ENCODE results near the gene WFDC11. TPM values are rescaled to one million over a fixed set of nuclear protein-coding genes. Genes with fewer than 3 reads are reported as not detected.
"Not testable (repeated sequence)": the region's sequence is repeated elsewhere in the genome, so short reads cannot be mapped to it uniquely, and the experiment has no call there.

WFDC11 gene
- total and polyA plus RNA-seq, 8 donors: not detected

- FAIRE-seq: no peak
Measured at GRCh38 chr20:45695496-45695895, 25.5 kb upstream of the WFDC11 start.

GRCh38 chr20:45693346-45693745, 23.3 kb upstream of the WFDC11 start:
- ATAC-seq; H3K9me3 ChIP-seq; H3K4me1 ChIP-seq; H3K27me3 ChIP-seq; FAIRE-seq; intact Hi-C loops (cut with DNase I); H3K36me3 ChIP-seq; DNase-seq; H3K4me3 ChIP-seq; H3K27ac ChIP-seq: not testable (repeated sequence)
- 63 to 73% methylated on average over 12 of the region's 12 CpGs for WGBS, 2 donors

More at GRCh38 chr20:45695496-45695895, 25.5 kb upstream of the WFDC11 start:
- no peak for TF ChIP-seq CTCF (IDR thresholded peaks at IDR 0.05)
- ATAC-seq: no peak
- no peak overlapping the region for H3K27ac ChIP-seq
- H3K4me3 ChIP-seq: no peak overlapping the region
- H3K4me1 ChIP-seq: no peaks in the 10 kb centered on the region
- no peaks in the 10 kb centered on the region for H3K36me3 ChIP-seq
- no peaks in the 10 kb centered on the region for H3K9me3 ChIP-seq
- intact Hi-C loops (cut with DNase I): no loop called here
- H3K27me3 ChIP-seq: no peaks in the 10 kb centered on the region
- no peak for DNase-seq
- WGBS, 2 donors: 74 to 86% methylated on average over 2 of the region's 2 CpGs

GRCh38 chr20:45685896-45686295, 15.9 kb upstream of the WFDC11 start:
- Histone ChIP-seq H3K4me3 (no peak overlapping the region), H3K27ac (no peak overlapping the region), H3K9me3 (no peaks in the 10 kb centered on the region), H3K27me3 (no peaks in the 10 kb centered on the region), H3K4me1 (no peaks in the 10 kb centered on the region), H3K36me3 (no peaks in the 10 kb centered on the region)
- 56 to 75% methylated on average over 3 of the region's 3 CpGs for WGBS, 2 donors
- FAIRE-seq (no peak), ATAC-seq (peak in 1 of 4 donors; percentile 35), DNase-seq (no peak)
- intact Hi-C loops (cut with DNase I): no loop called here
- TF ChIP-seq CTCF (IDR thresholded peaks at IDR 0.05): no peak

- H3K36me3 ChIP-seq: no peaks in the 10 kb centered on the region
- no peak for FAIRE-seq
- no peak for DNase-seq
- no peaks in the 10 kb centered on the region for H3K27me3 ChIP-seq
- intact Hi-C loops (cut with DNase I): no loop called here
- H3K4me1 ChIP-seq: no peaks in the 10 kb centered on the region
- no peak for TF ChIP-seq CTCF (IDR thresholded peaks at IDR 0.05)
- no peaks in the 10 kb centered on the region for H3K9me3 ChIP-seq
- H3K27ac ChIP-seq: no peak overlapping the region
- H3K4me3 ChIP-seq: no peak overlapping the region
- ATAC-seq: no peak
Measured at GRCh38 chr20:45679650-45680049, 9.6 kb upstream of the WFDC11 start.

GRCh38 chr20:45672765-45673164, 2.7 kb upstream of the WFDC11 start:
- no peak overlapping the region for H3K4me3 ChIP-seq
- H3K36me3 ChIP-seq: no peaks in the 10 kb centered on the region
- intact Hi-C loops (cut with DNase I): no loop called here
- no peaks in the 10 kb centered on the region for H3K9me3 ChIP-seq
- TF ChIP-seq CTCF (IDR thresholded peaks at IDR 0.05): no peak
- DNase-seq (no peak), ATAC-seq (no peak), FAIRE-seq (no peak)
- H3K27ac ChIP-seq: no peak overlapping the region
- no peaks in the 10 kb centered on the region for H3K27me3 ChIP-seq
- H3K4me1 ChIP-seq: no peaks in the 10 kb centered on the region

- FAIRE-seq; ATAC-seq; H3K36me3 ChIP-seq; H3K4me1 ChIP-seq; H3K27ac ChIP-seq; DNase-seq; intact Hi-C loops (cut with DNase I); H3K9me3 ChIP-seq; H3K4me3 ChIP-seq; H3K27me3 ChIP-seq: not testable (repeated sequence)
- WGBS, 2 donors: 33 to 87% methylated on average over 1 to 3 of the region's 3 CpGs
Measured at GRCh38 chr20:45657038-45657437, 13.0 kb downstream of the WFDC11 start.

GRCh38 chr20:45651726-45652125, 18.3 kb downstream of the WFDC11 start:
- H3K27me3 ChIP-seq; H3K4me1 ChIP-seq; FAIRE-seq; intact Hi-C loops (cut with DNase I); H3K36me3 ChIP-seq; ATAC-seq; DNase-seq; H3K4me3 ChIP-seq; H3K27ac ChIP-seq; H3K9me3 ChIP-seq: not testable (repeated sequence)
- WGBS, 2 donors: 72 to 81% methylated on average over 7 of the region's 7 CpGs

Data from pancreas (tissue), 10 donors.